NCI-H526 (cell line): ENCODE results near the gene UCP3.
A peak's percentile ranks its signal among the peaks of the same experiment; 100 is the strongest.

Experiments used
- DNase-seq, 2 experiments: peaks; one replicate each; lab custom pipeline; 2025; lab: John Stamatoyannopoulos, UW

Gene UCP3

GRCh38 chr11:74008373-74009229 lies at the start of gene UCP3:
UCP3 (minus strand) TSS chr11:74009085; CDS start chr11:74007042, 2,043 bp downstream.
- no peak for DNase-seq

GRCh38 chr11:74057249-74058151 lies 48.6 kb upstream of the UCP3 start:
- no peak for DNase-seq

- DNase-seq: no peak
These were observed 47.1 kb upstream of the UCP3 start for GRCh38 chr11:74055938-74056337.

- DNase-seq: no peak
These were observed 41.6 kb upstream of the UCP3 start for GRCh38 chr11:74050465-74050864.

GRCh38 chr11:74048993-74049392 lies 40.1 kb upstream of the UCP3 start:
- DNase-seq: no peak

- DNase-seq: no peak
These were observed 35.7 kb upstream of the UCP3 start for GRCh38 chr11:74044538-74044937.

- DNase-seq: no peak
These were observed 34.6 kb upstream of the UCP3 start for GRCh38 chr11:74043450-74043849.

GRCh38 chr11:74037309-74037708 lies 28.4 kb upstream of the UCP3 start:
- DNase-seq: no peak

- DNase-seq: no peak
These were observed 26.4 kb upstream of the UCP3 start for GRCh38 chr11:74035264-74035663.

- DNase-seq: no peak
These were observed 24.2 kb upstream of the UCP3 start for GRCh38 chr11:74033046-74033445.

GRCh38 chr11:74030723-74031676 lies 22.1 kb upstream of the UCP3 start:
- no peak for DNase-seq

- no peak for DNase-seq
These were observed 16.7 kb upstream of the UCP3 start for GRCh38 chr11:74025467-74026166.

- DNase-seq: no peak
These were observed 15.6 kb upstream of the UCP3 start for GRCh38 chr11:74024261-74025029.

GRCh38 chr11:74023276-74023675 lies 14.4 kb upstream of the UCP3 start:
- DNase-seq: no peak

GRCh38 chr11:74022546-74022945 lies 13.7 kb upstream of the UCP3 start:
- DNase-seq: no peak

- no peak for DNase-seq
These were observed 13.1 kb upstream of the UCP3 start for GRCh38 chr11:74021998-74022397.

- DNase-seq: peak; percentile 33 to 82
These were observed 11.7 kb upstream of the UCP3 start for GRCh38 chr11:74020539-74020938.

- DNase-seq: no peak
These were observed 11.0 kb upstream of the UCP3 start for GRCh38 chr11:74019860-74020259.

- DNase-seq: no peak
These were observed 10.3 kb upstream of the UCP3 start for GRCh38 chr11:74019104-74019738.
